GM18907 (cell line): ENCODE results near the gene PHC2.

Experiments used
- ATAC-seq: cut with Tn5 transposase; IDR thresholded peaks from one replicate; pipeline ENCODE4 v1.9.1; 2021; ENCODE audit warnings: mild to moderate bottlenecking, moderate library complexity; ENCODE audit not compliant: unreplicated experiment

PHC2 gene, protein sequence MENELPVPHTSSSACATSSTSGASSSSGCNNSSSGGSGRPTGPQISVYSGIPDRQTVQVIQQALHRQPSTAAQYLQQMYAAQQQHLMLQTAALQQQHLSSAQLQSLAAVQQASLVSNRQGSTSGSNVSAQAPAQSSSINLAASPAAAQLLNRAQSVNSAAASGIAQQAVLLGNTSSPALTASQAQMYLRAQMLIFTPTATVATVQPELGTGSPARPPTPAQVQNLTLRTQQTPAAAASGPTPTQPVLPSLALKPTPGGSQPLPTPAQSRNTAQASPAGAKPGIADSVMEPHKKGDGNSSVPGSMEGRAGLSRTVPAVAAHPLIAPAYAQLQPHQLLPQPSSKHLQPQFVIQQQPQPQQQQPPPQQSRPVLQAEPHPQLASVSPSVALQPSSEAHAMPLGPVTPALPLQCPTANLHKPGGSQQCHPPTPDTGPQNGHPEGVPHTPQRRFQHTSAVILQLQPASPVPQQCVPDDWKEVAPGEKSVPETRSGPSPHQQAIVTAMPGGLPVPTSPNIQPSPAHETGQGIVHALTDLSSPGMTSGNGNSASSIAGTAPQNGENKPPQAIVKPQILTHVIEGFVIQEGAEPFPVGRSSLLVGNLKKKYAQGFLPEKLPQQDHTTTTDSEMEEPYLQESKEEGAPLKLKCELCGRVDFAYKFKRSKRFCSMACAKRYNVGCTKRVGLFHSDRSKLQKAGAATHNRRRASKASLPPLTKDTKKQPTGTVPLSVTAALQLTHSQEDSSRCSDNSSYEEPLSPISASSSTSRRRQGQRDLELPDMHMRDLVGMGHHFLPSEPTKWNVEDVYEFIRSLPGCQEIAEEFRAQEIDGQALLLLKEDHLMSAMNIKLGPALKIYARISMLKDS

DNA sequence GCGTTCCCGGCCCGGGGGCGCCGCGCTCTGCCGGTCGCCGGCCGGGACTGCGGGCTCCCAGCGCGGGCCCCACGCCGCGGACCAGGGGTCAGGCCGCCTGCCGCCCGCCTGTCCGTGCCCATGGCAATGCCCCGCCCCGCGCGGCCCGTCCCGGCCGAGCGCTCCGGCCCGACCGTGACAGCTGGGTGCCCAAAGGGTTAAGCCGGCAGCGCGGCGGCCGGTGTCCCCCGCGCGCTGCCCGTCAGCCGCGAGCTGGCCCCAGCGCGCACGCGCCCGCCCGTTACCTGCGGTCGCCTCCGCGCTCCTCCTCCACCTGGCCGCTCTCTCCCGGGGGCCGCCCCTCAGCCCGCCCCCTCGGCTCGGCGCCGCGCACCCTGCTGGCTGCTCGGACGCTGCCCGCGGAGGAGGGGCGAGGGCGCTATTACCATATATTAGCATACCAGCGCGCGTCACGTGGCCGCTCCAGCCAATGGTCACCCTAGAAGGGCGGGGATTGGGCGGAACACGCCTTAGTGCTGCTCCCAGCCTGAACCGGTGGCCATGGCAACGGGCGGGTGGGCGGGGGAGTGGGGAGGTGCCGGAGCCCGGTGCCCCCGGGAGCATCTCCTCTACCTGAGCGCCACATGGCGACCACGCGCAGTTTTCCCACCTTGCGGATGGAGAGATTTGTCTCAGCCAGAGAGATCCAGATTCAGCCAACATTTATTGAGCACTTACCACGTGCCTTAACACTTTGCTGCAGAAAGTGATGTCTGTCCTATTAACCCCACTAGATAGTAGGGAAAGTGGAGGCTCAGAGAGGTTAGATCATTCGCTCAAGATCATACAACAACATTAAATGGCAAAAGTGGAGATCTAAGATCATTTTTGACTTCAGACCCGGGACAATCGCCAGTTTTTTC lies at the start of gene PHC2:
Gene PHC2 (minus strand): TSS at position 404 of the 902 bp plus-strand sequence. CDS start 55,556 bp downstream, outside the sequence.
- ATAC-seq: peak; percentile 88

DNA sequence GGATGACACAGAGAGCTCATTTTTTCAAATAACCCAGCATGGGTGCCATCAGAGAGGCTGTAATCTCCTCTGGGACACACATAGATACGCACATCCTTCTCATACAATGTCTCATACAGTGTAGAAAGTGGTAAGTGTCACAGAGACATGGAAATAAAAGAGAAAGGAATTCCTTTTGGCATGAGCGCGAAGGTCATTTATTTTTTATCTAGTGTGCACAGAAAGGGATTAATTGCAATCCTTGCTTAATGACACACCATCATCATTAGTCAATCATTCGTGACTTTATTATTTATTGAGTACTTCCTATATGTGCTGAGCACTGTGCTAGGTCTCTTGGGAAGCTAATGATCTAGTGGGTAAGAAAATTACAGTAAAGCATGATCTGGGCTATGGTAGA lies 46.6 kb upstream of the PHC2 start:
- no peak for ATAC-seq

DNA sequence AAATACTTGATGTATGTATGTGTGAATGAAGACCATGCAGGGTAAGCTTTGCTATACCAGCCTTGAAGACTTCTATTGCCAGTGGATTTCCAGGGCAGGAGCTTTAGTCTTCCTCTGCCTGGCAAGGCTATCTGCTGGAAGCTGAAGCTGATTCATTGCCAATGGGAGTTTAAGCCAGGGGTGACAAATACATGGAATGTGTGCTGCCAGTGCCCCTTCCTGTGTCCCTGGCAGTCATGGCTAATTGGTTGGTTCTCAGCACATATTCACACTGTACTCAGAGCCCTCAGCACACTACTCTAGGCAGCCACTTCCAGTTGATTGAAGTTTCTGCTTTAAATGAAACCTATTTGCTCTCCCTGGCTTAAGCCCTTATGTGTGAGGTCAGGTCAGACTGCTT lies 43.0 kb upstream of the PHC2 start:
- ATAC-seq: no peak

DNA sequence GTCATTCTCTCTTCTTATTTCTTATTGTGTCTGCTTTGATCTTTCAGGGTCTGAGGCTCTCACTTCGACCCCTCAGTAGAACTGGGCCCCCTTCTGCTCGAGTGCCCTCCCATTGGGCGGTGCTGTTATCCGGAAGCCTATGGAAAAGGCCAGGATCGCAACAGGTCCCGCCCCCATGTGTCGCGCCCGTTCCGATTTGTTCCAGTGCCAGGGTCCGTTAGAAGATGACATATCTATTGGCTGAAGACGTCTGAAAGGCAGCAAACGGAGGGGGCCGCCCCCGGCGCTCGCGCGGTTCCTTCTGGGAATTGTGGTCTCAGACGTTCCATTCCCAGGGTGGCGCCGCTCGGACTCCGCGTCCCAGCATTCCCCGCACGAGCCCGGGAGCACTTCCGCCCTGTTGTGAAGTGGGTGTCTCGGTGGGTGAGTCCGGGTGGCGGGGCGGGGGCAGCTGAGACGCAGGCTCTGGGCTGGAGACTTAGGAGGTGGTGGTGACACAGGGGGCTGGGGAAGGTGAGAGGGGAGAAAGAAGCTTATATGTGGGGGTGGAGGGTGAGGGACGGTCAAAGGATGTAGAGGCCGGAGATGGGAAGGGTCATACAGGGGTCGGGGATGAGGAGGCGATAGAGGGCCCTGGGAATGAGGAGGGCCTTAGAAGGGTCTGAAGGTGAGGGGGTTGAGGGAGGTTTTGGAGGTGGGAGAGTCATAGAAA lies 41.5 kb upstream of the PHC2 start, which contains the start of gene ZSCAN20:
Gene ZSCAN20 (plus strand): TSS at position 377 of the 712 bp plus-strand sequence. CDS start 6,644 bp downstream, outside the sequence.
- peak; percentile 92 for ATAC-seq

DNA sequence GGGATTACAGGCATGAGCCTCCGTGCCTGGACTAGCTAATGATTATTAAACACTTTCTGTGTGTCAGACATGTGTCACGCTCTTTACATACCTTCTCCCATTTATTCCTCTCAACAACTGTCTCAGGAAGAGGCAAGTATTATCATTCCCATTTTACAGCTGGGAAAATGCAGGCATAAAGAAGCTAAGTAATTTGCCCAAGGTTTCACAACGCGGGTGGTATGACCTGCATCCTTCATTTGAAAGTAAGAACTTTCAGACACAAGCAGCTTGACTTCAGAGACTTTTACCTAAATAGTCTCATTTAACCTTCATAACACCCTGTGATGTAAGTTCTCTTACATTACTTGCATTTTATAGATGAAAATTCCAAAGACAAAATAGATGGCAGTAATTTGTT lies 40.5 kb upstream of the PHC2 start:
- no peak for ATAC-seq

DNA sequence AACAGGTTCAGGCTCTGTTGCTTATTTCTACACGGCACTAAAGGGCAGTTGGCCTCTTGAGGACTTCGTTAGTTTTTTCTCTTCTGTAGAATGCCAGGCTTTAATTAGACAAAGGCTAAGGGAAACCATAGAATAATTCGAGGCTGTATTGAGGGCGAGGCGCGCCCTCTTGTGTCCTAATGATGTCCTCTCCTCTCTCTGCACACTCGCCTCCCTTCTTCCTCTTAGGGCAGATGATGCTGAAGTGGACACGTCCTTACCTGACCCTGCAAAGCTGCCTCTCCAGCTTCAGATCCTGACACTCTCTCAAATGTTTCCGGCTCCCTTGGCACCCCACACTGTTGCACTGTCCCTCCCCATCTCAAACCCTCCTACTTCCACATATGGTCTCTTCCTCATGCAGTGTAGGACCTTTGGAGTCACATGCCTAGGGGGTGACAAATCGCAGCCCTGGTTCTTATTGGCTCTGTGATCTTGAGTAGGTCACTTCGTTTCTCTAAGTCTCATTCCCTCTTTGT lies 39.7 kb upstream of the PHC2 start:
- peak; percentile 43 for ATAC-seq

DNA sequence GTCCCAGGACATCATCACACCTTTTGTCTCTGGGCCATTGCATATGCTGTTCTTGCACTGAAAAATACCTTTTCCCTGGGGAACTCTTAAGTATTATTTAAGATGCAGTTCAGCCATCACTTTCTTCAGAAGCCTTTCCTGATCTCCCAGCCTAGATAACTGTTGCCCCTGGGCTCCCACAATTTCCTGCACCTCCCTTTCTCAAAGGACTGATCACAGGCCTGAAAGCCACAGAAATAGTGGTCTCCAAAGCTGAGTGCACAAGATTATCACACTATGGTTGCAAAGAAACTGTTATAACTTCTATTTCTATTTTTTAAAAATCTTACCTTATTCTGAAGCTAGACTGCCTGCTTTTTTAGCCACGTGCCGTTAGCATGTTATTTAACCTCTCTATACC lies 38.8 kb upstream of the PHC2 start:
- no peak for ATAC-seq

DNA sequence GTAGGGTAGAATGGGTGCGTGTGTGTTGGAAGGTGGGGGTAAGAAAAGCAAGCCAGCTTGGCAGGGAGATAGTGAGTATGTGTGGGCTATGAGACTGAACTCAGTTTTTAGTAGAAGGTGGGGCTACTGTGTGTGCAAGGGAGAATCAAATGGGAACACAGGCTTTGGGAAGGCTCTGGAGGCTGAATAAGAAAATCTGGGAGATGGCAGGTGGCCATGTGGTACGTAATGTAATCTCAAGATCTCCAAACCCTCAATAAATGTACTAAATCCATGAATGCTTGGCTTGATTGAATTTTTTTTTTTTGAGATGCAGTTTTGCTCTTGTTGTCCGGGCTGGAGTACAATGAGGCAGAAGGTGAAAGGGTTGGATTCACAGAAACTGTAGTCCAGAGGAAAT lies 38.1 kb upstream of the PHC2 start:
- no peak for ATAC-seq

DNA sequence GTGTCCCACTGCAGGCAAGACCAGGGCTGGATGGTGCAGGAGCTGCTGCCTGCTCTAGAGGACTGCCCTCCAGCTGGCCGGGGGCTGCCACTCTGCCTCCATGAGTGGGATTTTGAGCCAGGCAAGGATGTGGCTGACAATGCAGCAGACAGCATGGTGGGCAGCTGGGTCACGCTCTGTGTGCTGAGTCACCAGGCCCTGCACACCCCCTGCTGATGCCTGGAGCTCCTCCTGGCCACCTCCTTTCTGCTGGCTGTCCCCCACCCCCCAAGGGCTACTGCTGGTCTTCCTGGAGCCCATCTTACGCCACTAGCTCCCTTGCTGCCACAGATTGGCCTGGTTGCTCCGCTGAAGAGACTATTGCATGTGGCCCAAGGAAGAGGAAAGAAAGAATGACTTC lies 37.6 kb upstream of the PHC2 start:
- no peak for ATAC-seq

DNA sequence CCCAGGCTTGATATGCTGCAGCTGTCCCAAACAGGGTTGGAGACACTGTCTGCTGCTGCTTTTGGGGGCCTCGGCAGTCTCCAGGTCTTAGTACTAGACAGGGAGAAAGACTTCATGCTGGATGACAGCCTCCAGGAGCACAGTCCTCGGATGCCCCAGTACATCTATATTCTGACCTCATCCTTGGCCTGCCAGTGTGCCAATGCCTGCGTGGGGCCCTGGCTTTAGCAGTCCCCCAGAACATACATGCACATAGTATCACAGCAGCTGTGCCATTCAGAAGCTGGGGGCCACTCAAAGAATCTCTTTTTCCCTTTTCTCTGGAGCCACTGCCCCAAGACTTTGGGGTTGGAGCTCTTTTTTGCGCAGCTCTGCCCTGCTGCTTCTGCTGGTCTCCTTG lies 37.1 kb upstream of the PHC2 start:
- no peak for ATAC-seq

DNA sequence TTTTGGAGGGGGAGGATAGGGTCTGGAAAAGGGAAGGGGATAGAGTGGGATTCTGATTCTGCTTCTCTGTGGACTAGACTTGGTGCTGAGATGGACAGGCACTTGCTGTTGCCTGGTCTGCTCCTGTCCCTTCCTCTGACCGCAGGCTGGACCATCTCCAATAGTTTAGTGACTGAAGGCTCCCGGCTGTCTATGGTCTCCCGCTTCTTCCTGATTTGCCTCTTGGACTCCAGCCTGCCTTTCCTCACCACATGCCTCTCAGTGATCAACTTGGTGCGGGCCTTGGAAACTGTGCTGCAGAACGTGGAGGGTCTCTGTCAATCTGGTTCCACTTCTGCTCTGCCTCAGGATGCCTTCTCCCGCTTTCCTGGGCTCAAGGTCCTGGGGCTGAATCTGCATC lies 35.3 kb upstream of the PHC2 start:
- ATAC-seq: no peak

DNA sequence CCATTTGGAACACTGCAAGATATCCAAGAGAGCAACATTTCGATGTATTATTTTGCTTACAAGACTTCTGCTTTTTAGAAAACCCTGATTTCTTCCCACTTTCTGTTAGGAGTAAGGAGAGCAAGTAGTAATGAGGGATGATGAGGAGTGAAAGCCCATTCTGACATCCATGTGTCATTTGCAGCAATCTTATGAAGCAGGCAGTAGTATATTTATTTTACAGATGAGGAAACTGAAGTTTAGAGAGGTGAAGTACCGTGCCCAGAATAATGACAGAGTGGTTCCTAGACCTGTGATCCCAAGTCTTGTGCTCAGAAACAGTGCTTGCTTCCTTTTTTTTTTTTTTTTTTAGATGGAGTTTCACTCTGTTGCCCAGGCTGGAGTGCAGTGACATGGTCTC lies 34.4 kb upstream of the PHC2 start:
- no peak for ATAC-seq

DNA sequence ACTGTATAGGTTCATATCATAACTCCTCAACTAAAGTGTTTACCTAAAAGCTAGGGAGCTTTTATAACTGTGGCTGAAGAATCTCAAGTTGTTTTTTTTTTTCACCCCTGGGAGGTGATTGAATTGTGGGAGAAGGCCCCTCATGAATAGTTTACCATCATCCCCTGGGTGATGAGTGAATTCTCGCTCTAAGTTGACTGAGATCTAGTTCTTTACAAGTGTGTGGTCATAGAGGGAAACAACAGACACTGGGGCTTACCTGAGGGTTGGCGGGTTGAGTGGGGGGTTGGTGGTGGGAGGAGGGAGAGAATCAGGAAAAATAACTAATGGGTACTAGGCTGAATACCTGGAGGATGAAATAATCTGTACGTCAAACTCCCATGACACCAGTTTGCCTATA lies 33.7 kb upstream of the PHC2 start:
- no peak for ATAC-seq

DNA sequence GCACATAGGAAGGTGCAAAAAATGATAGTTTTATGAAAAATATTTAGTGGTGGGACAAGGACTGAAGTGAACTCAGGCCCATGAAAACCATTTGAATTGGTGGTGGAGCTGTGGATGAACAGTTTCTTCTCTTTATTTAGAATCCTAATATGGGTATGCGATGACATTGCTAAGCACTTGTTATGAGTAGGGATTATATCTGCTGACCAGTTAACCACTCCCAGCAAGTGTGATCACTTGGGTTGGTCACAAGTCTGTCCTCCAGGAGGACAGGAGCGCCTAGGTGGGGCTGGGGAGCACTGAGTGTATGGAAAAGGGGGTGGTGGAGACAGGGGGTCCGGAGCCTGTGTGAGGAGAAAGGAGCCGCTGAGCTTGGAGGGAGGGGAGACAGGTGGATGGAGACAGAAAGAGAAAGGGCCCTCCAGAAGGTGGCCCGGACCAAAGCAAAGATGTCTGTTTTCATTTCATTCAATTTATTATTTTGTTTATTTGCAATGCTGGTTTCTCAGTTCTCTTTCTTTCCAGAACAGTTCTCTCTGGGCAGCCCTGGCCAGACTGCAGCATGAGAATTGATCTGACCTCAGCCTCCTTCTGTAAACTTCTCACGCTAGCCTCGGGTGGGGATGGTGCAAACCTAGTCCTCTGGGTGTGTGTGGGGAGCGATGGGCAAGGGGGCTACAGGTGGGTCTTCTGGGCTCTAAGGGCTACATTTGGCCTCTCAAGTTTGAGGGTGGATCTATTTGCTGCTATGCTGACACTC lies 31.7 kb upstream of the PHC2 start:
- ATAC-seq: no peak

DNA sequence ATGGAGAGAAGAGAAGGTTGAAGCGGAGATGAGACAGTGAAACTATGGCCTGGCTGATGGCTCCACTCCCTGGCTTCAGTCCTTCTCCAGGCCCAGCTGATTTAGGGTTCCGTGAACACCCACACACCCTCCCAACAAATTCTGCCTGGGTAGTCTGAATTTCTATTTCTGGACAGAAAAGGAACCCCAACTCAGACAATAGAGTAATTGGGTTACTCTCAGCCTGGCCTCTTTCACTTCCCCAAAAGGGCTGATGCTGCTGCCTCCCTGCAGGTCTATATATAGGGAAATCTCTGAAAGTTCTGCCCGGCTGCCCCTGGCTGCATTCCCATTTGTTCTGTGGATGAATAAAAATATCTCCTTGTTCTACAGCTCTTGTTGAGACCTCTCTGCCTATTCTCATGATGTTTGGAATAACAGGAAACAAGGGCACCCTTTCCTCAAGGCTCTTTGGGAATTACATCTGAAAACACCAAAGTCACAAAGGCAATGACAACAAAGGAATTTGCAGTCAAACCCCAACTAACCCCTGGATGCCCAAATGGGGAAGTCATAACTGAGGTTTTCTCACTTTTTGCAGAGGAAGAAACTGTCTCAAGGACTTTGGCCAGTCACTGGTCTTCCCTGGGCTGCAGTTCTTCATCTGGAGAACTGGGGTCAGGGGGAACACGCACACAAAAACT lies 30.2 kb upstream of the PHC2 start:
- ATAC-seq: peak; percentile 77

DNA sequence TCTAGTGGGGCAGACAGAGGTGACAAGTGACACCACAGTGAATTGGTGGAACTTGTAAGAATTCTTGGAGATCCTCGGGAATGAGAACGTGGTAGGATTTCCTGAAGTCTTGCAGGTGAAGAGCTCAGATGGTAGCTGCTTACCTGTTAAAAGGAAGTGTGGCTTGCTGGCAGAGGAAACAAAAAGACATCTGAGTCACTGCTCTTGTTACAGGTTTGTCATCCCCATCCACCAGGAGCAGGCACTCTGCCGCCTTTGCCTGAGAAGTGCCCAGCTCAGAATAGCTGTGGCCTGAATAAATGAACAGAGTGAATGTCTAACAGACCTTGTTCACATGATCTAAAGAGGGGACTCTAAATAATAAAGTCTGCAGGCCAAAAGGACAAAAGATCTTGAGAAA lies 29.2 kb upstream of the PHC2 start:
- ATAC-seq: no peak

DNA sequence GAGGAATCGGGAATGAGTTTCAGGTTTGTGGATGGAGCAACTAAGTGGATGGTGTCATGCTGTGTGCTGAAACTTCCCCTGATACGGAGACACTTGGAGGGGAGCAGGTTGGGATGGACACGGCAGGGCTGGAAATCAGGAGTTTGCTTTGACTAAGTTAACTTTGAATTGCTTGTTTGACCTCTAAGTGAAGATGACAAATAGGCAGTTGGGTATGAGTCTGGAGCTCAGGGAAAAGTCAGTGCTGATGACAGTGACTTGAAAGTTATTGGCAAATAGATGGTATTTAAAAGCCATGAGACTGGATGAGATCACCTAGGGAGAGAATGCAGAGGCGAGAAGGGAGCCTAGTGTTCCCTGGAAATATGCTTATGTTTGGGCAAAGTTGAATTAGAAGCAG lies 28.8 kb upstream of the PHC2 start:
- ATAC-seq: no peak

DNA sequence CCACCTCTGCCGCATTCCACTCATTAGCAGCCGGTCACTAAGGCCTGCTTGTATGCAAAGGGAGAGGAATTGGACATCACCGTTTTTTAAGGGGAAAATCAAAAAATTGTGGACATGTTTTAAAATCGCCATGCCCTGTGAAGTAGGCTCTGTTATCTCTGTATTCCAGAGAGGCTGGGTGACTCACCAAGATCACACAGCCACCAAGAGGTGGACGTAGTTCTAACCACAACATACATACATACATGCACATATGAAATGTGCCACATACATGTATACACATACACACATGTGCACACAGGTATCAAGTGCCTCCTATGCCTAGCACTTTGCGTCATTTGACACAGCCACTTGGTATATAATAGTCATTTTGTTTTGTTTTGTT lies 25.6 kb upstream of the PHC2 start:
- no peak for ATAC-seq
